Neural cell (in vitro differentiated cells): ENCODE results near the gene AGPAT3. TPM values are rescaled to one million over a fixed set of nuclear protein-coding genes. Genes with fewer than 3 reads are reported as not detected.

ENCODE experiments used
- H2AFZ ChIP-seq: fragments of 200-600, 300-800 bp; sonication (generic), shearing (Covaris generic); 2 replicates; pipeline ENCODE4 v1.6.0; 2014; ENCODE audit warnings: low read depth, mild to moderate bottlenecking, antibody characterized with exemption, low read length, moderate library complexity
- H3F3A ChIP-seq: fragments of 200-600 bp; shearing (Covaris generic); 2 replicates; pipeline ENCODE4 v1.6.1; 2016; ENCODE audit warnings: mild to moderate bottlenecking, moderate library complexity, mixed read lengths, antibody characterized with exemption, low read length; ENCODE audit not compliant: insufficient read depth, poor library complexity, severe bottlenecking
- H3K27ac ChIP-seq: fragments of 200-600, 300-800 bp; sonication (generic), shearing (Covaris generic); 2 replicates; pipeline ENCODE4 v1.5.1; 2014; ENCODE audit warnings: mild to moderate bottlenecking, low read length, moderate library complexity
- H3K27me3 ChIP-seq: fragments of 300-800, 200-600 bp; sonication (generic), shearing (Covaris generic); 2 replicates; pipeline ENCODE4 v1.6.0; 2014; ENCODE audit warnings: mild to moderate bottlenecking, low read depth, low read length, moderate library complexity; ENCODE audit not compliant: insufficient read depth
- H3K36me3 ChIP-seq: fragments of 300-800, 200-600 bp; sonication (generic), shearing (Covaris generic); 2 replicates; pipeline ENCODE4 v1.5.1; 2014; ENCODE audit warnings: mild to moderate bottlenecking, antibody characterized with exemption, low read length, moderate library complexity; ENCODE audit not compliant: insufficient read depth
- H3K4me2 ChIP-seq: fragments of 300-800, 200-600 bp; sonication (generic), shearing (Covaris generic); 2 replicates; pipeline ENCODE4 v1.6.0; 2014; ENCODE audit warnings: mild to moderate bottlenecking, low read length
- H3K4me3 ChIP-seq: fragments of 300-800, 200-600 bp; sonication (generic), shearing (Covaris generic); 2 replicates; pipeline ENCODE4 v1.5.1; 2014; ENCODE audit warnings: mild to moderate bottlenecking, low read length, moderate library complexity
- H3K79me2 ChIP-seq: fragments of 200-600 bp; shearing (Covaris generic); replicated peaks from 2 replicates; pipeline ENCODE4 v1.6.0; 2014; ENCODE audit warnings: mild to moderate bottlenecking, low read length, moderate library complexity; ENCODE audit not compliant: insufficient read depth
- H3K9ac ChIP-seq: fragments of 300-800, 200-600 bp; sonication (generic), shearing (Covaris generic); 2 replicates; pipeline ENCODE4 v1.6.1; 2016; ENCODE audit warnings: mild to moderate bottlenecking, low read length, mixed read lengths
- H3K9me2 ChIP-seq: fragments of 200-600 bp; shearing (Covaris generic); 2 replicates; pipeline ENCODE4 v1.6.1; 2016; ENCODE audit warnings: mild to moderate bottlenecking, low read length, mixed read lengths; ENCODE audit not compliant: insufficient read depth
- H3K9me3 ChIP-seq: fragments of 200-600, 300-800 bp; sonication (generic), shearing (Covaris generic); 2 replicates; pipeline ENCODE4 v1.6.1; 2016; ENCODE audit warnings: mild to moderate bottlenecking, mixed run types, low read length, moderate library complexity, mixed read lengths
- H4K20me1 ChIP-seq: fragments of 200-600 bp; shearing (Covaris generic); 2 replicates; pipeline ENCODE4 v1.6.1; 2016; ENCODE audit warnings: mild to moderate bottlenecking, mixed run types; ENCODE audit not compliant: insufficient read depth
- EP300 ChIP-seq: fragments of 450-650 bp; conservative IDR thresholded peaks from 2 replicates; pipeline ENCODE4 v1.6.1; 2014; ENCODE audit warnings: antibody characterized with exemption, mild to moderate bottlenecking, moderate library complexity; ENCODE audit not compliant: poor library complexity, severe bottlenecking
- EZH2 ChIP-seq: fragments of 200-600, 300-800 bp; shearing (Covaris generic), sonication (generic); IDR thresholded peaks from 2 replicates; pipeline ENCODE4 v1.6.1; 2014; ENCODE audit warnings: antibody characterized with exemption, low read length, borderline replicate concordance, mild to moderate bottlenecking; ENCODE audit not compliant: insufficient read depth, poor library complexity, severe bottlenecking
- MXI1 ChIP-seq: fragments of 450-650 bp; conservative IDR thresholded peaks from 2 replicates; pipeline ENCODE4 v1.6.1; 2014; ENCODE audit warnings: antibody characterized with exemption, mild to moderate bottlenecking; ENCODE audit not compliant: poor library complexity, severe bottlenecking
- POLR2AphosphoS5 ChIP-seq: IDR thresholded peaks from 2 replicates; pipeline ENCODE4 v1.6.1; 2012
- RAD21 ChIP-seq: fragments of 450-650 bp; conservative IDR thresholded peaks from 2 replicates; pipeline ENCODE4 v1.6.1; 2014; ENCODE audit warnings: antibody characterized with exemption, mild to moderate bottlenecking, moderate library complexity
- SMC3 ChIP-seq: fragments of 450-650 bp; conservative IDR thresholded peaks from 2 replicates; pipeline ENCODE4 v1.6.1; 2014; ENCODE audit warnings: antibody characterized with exemption, mild to moderate bottlenecking, moderate library complexity; ENCODE audit not compliant: poor library complexity
- TAF1 ChIP-seq: IDR thresholded peaks from 2 replicates; pipeline ENCODE4 v1.6.1; 2012; ENCODE audit warnings: low read depth
- polyA plus RNA-seq: library from polyadenylated mRNA; depleted of rRNA; stranded (reverse); fragments of >200 nt; gene quantifications from 2 replicates; pipeline ENCODE4 v1.2.3, GENCODE V29; 2014
- TF ChIP-seq, protein P1 (sequence below): IDR thresholded peaks from 2 replicates; pipeline ENCODE4 v1.6.1; 2012; ENCODE audit warnings: borderline replicate concordance
- TF ChIP-seq, protein P2 (sequence below): fragments of 450-650 bp; IDR thresholded peaks from 2 replicates; pipeline ENCODE4 v1.5.1; 2014; ENCODE audit warnings: antibody characterized with exemption, mild to moderate bottlenecking, moderate library complexity; ENCODE audit not compliant: poor library complexity, severe bottlenecking

AGPAT3 gene
- polyA plus RNA-seq, 1 donor from 2014 or later, result 8.4 TPM

DNA sequence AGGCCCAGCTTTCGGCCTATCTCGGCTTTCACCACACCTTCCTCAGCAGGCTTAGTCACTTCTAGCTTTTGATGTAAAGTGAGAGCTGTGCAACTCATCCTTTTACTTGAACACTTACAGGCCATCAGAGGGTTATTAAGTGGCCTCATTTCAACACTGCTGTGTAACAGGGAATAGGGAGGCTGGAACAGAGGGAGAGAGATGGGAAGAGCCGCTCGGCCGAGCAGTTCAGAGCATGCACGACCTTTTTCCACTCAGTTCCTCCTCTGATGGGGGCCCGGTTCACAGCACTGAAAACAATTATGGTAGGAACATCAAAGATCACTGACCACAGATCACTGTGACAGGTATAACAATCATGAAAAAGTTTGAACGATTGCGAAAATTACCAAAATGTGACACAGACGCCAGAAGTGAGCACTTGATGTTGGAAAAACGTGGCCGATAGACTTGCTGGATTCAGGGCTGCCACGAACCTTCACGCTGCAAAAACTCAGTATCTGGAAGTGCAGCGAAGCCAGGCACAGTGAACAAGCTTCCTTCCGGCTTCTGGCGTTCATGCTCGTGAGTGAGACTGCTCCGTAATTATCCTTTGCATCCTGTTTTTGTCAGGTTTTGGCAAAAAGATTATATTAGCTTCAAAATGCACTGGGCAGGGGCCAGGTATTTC lies 28.6 kb downstream of the AGPAT3 start:
- no peak overlapping the region for H3K9ac ChIP-seq
- H2AFZ ChIP-seq, result no peak overlapping the region
- H3K4me2 ChIP-seq, result no peak overlapping the region
- no peaks in the 10 kb centered on the region for H3F3A ChIP-seq
- H3K4me3 ChIP-seq, result no peak overlapping the region
- no peaks in the 10 kb centered on the region for H3K9me3 ChIP-seq
- TF ChIP-seq, protein P1, sequence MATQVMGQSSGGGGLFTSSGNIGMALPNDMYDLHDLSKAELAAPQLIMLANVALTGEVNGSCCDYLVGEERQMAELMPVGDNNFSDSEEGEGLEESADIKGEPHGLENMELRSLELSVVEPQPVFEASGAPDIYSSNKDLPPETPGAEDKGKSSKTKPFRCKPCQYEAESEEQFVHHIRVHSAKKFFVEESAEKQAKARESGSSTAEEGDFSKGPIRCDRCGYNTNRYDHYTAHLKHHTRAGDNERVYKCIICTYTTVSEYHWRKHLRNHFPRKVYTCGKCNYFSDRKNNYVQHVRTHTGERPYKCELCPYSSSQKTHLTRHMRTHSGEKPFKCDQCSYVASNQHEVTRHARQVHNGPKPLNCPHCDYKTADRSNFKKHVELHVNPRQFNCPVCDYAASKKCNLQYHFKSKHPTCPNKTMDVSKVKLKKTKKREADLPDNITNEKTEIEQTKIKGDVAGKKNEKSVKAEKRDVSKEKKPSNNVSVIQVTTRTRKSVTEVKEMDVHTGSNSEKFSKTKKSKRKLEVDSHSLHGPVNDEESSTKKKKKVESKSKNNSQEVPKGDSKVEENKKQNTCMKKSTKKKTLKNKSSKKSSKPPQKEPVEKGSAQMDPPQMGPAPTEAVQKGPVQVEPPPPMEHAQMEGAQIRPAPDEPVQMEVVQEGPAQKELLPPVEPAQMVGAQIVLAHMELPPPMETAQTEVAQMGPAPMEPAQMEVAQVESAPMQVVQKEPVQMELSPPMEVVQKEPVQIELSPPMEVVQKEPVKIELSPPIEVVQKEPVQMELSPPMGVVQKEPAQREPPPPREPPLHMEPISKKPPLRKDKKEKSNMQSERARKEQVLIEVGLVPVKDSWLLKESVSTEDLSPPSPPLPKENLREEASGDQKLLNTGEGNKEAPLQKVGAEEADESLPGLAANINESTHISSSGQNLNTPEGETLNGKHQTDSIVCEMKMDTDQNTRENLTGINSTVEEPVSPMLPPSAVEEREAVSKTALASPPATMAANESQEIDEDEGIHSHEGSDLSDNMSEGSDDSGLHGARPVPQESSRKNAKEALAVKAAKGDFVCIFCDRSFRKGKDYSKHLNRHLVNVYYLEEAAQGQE, result no peak
- no peak for TF ChIP-seq POLR2AphosphoS5
- TF ChIP-seq EP300, result no peak
- no peak for TF ChIP-seq RAD21
- TF ChIP-seq SMC3, result no peak
- TF ChIP-seq, protein P2, sequence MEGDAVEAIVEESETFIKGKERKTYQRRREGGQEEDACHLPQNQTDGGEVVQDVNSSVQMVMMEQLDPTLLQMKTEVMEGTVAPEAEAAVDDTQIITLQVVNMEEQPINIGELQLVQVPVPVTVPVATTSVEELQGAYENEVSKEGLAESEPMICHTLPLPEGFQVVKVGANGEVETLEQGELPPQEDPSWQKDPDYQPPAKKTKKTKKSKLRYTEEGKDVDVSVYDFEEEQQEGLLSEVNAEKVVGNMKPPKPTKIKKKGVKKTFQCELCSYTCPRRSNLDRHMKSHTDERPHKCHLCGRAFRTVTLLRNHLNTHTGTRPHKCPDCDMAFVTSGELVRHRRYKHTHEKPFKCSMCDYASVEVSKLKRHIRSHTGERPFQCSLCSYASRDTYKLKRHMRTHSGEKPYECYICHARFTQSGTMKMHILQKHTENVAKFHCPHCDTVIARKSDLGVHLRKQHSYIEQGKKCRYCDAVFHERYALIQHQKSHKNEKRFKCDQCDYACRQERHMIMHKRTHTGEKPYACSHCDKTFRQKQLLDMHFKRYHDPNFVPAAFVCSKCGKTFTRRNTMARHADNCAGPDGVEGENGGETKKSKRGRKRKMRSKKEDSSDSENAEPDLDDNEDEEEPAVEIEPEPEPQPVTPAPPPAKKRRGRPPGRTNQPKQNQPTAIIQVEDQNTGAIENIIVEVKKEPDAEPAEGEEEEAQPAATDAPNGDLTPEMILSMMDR, result no peak
- no peak for TF ChIP-seq MXI1
- no peak for TF ChIP-seq TAF1
- H3K79me2 ChIP-seq, result no peaks in the 10 kb centered on the region
- H4K20me1 ChIP-seq, result no peaks in the 10 kb centered on the region
- H3K27me3 ChIP-seq, result no peaks in the 10 kb centered on the region
- no peaks in the 10 kb centered on the region for H3K36me3 ChIP-seq
- no peaks in the 10 kb centered on the region for H3K9me2 ChIP-seq
- no peak overlapping the region for H3K27ac ChIP-seq

DNA sequence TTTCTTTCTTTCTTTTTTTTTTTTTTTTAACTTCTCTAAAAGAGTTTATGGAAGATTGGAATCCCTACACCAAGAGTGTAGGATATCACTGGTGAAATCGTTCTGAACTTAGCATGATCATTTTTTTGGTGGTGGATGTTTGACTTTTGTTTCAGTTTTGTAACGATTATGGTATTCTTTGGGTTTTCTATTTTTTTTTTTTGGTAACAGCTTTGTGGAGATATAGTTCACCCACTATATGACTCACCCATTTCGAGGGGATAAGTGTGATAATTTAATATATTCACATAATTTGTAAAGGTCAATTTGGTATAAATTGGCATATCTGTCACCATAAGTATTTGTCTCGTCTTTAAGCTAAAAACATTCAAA lies 29.2 kb downstream of the AGPAT3 start:
- Histone ChIP-seq H3K27me3 (no peaks in the 10 kb centered on the region), H2AFZ (no peak overlapping the region), H3K9ac (no peak overlapping the region), H3K36me3 (no peaks in the 10 kb centered on the region), H3K79me2 (no peaks in the 10 kb centered on the region), H3K4me2 (no peak overlapping the region), H3K27ac (no peak overlapping the region), H3F3A (no peaks in the 10 kb centered on the region), H4K20me1 (no peaks in the 10 kb centered on the region), H3K9me3 (no peaks in the 10 kb centered on the region), H3K4me3 (no peak overlapping the region), H3K9me2 (no peaks in the 10 kb centered on the region)
- TF ChIP-seq POLR2AphosphoS5 (no peak), EZH2 (no peak), SMC3 (no peak), EP300 (no peak)
